GM10248 (cell line): Measurements from ENCODE around the gene COL4A3.

ENCODE experiments used
- CTCF ChIA-PET: fragments of 300-600 bp; sonication (Branson Sonifier 250); formaldehyde crosslinking; extraction: SDS; loops from one replicate; lab custom pipeline; 2021; ENCODE audit warnings: antibody characterized with exemption; lab: Yijun Ruan, JAX
- POLR2A ChIA-PET: fragments of 350-650 bp; sonication (Branson Sonifier 250); formaldehyde crosslinking; extraction: SDS; loops from one replicate; lab custom pipeline; 2020; ENCODE audit warnings: antibody characterized with exemption; lab: Yijun Ruan, JAX
- DNase-seq: peaks from one replicate; pipeline ENCODE4 v3.0.0; 2012; ENCODE audit errors: extremely low spot score
- TF ChIP-seq, protein P1 (sequence below): IDR thresholded peaks from 2 replicates; pipeline ENCODE4 v1.5.1; 2012; ENCODE audit warnings: mild to moderate bottlenecking, low read depth; ENCODE audit errors: extremely low read depth, missing control alignments, control extremely low read depth

Gene COL4A3

DNA sequence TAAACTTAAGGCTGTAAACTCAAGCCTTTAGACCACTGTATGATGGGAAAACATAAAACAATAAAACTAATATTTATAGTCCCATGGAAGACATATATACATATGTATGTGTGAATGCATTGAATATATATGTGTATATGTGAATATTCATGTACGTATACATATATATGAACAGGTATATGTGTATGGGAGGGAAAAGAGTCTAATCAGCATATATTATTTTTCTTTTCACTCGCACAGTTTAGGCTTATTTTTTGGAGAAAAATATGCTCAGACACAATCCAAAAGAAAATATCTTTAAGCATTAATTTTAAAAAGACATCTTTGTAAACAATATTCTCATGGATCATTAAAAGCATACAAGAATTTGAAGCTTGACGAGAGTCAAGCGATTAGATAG is 23.1 kb upstream of the COL4A3 start:
- CTCF ChIA-PET, result no interaction called here
- TF ChIP-seq, protein P1, sequence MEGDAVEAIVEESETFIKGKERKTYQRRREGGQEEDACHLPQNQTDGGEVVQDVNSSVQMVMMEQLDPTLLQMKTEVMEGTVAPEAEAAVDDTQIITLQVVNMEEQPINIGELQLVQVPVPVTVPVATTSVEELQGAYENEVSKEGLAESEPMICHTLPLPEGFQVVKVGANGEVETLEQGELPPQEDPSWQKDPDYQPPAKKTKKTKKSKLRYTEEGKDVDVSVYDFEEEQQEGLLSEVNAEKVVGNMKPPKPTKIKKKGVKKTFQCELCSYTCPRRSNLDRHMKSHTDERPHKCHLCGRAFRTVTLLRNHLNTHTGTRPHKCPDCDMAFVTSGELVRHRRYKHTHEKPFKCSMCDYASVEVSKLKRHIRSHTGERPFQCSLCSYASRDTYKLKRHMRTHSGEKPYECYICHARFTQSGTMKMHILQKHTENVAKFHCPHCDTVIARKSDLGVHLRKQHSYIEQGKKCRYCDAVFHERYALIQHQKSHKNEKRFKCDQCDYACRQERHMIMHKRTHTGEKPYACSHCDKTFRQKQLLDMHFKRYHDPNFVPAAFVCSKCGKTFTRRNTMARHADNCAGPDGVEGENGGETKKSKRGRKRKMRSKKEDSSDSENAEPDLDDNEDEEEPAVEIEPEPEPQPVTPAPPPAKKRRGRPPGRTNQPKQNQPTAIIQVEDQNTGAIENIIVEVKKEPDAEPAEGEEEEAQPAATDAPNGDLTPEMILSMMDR, result no peak
- POLR2A ChIA-PET, result no interaction called here
- no peak for DNase-seq

DNA sequence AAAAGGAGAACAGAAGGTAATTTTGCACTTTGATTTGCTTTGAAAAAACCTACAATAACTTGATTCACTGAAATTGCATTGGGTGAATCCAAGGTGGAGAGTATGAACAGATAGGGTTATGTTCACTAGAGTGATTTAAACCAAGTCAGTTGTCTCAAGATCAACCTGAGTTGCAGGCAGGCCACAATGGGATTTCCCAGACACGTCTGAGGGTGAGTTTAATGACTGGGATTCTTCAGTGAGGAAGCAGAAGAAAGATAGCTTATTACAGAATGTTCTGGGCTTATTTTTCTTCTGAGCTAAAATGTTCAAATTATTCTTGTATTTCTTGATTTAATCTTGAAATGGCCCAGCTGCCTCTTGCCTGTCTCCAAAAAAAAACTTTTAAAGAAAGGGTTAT is 20.5 kb upstream of the COL4A3 start:
- no peak for DNase-seq
- ChIA-PET CTCF (interaction anchor here (0.9 to 1.0 kb wide), 2 partner anchors 9 kb away, joined by 3 to 4 read pairs; no protein-coding TSS in a partner anchor), POLR2A (no interaction called here)
- TF ChIP-seq, protein P1, result no peak

DNA sequence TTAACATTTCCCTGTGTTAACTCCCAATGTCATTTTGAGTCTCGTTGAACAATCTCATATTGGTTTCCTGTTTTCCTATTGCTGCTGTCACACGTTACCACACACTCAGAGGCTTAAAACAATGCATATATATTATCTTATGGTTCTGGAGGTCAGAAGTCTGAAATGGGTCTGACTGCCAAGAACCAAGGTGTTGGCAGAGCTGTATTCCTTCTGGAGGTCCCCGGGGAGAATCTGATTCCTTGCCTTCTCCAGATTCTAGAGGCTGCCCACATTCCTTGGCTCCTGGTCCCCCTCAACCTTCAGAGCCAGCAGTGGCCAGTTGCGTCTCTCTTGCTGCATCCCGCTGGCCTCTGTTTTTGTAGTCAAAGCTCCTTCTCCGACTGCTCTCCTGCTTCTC is 18.0 kb upstream of the COL4A3 start:
- POLR2A ChIA-PET, result no interaction called here
- TF ChIP-seq, protein P1, result no peak
- DNase-seq, result no peak
- CTCF ChIA-PET, result no interaction called here

DNA sequence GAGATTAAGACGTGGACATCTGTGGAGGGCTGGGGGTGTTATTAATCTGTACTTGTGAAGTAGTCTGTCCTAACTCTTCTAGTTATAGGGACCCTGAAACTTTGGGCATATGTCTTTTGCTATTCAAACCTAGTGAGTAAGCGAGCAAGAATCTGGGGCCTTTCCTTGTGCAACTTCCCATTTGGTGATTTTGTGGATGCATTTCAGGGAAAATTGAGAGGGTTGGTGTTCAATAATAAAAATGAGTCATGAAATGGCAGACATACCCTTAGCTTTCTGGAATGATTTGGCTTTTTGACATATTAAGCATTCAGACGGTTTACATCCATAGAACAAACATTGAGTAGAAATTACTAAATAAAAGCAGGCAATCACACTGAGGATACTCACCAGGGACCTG is 17.4 kb upstream of the COL4A3 start:
- DNase-seq, result no peak
- ChIA-PET POLR2A (no interaction called here), CTCF (no interaction called here)
- TF ChIP-seq, protein P1, result no peak

DNA sequence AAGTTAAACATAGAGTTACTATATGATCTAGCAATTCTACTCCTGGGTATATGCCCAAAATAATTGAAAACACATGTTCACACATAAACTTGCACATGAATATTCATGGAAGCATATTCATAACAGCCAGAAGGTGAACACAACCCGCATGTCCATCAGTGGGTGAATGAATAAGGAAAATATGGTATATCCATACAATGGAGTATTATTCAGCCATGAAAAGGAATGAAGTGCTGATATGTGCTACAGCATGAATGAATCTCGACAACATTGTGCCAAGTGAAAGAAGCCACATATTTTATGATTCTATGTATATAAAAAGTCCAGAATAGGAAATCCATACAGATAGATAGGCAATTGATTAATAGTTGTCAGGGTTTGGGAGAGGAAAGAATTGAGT is 16.3 kb upstream of the COL4A3 start:
- no peak for DNase-seq
- CTCF ChIA-PET, result no interaction called here
- POLR2A ChIA-PET, result no interaction called here
- TF ChIP-seq, protein P1, result no peak

DNA sequence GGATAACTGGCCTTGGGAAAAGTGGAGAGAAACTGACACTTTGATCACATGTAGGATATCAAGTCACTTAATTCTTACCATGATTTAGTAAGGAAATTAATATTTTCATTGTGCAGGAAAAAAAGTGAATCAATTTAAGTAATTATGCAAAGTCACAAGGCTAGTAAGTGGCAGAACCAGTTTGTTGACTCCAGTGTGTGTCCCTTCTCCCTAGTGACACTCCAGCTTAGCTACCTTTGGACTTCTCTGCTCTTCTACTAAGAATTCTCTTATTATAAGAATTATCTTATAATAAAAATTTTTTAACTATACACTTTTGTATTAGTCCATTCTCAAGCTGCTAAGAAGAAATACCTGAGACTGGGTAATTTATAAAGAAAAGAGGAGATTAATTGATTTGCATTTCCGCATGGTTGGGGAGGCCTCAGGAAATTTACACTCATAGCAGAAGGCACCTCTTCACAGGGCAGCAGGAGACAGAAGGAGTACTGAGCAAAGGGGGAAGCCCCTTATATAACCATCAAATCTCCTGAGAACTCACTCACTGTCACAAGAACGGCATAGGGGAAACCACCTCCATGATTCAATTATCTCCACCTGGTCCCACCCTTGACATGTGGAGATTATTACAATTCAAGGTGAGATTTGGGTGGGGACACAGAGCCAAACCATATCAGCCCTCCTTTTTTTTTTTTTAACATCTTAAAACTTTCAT is 14.0 kb upstream of the COL4A3 start:
- TF ChIP-seq, protein P1, result no peak
- POLR2A ChIA-PET, result no interaction called here
- no peak for DNase-seq
- CTCF ChIA-PET, result interaction anchor here (1.8 kb wide), 1 partner anchor 80 kb away, joined by 4 read pairs; no protein-coding TSS in a partner anchor
